AG04450 (cell line): ENCODE results near the gene PPA2. TPM values are rescaled to one million over a fixed set of nuclear protein-coding genes. Genes with fewer than 3 reads are reported as not detected.
"Not testable (repeated sequence)": the region's sequence is repeated elsewhere in the genome, so short reads cannot be mapped to it uniquely, and the experiment has no call there.

Experiments used
- CTCF ChIA-PET: fragments of 300-600, 350-600 bp; formaldehyde crosslinking; extraction: SDS; loops from one replicate; lab custom pipeline; 2022; ENCODE audit warnings: antibody characterized with exemption, inconsistent platforms; lab: Charles Lee
- POLR2A ChIA-PET: fragments of 350-600 bp; formaldehyde crosslinking; extraction: SDS; loops from one replicate; lab custom pipeline; 2021; ENCODE audit warnings: antibody characterized with exemption, inconsistent platforms; lab: Yijun Ruan, JAX
- DNase-seq: peaks from one replicate; pipeline ENCODE4 v3.0.0-alpha.2; 2011; ENCODE audit warnings: low read depth, low spot score
- H3K27ac ChIP-seq: one replicate; pipeline ENCODE4 v1.5.1; 2012; ENCODE audit warnings: low read depth, low read length, control low read depth
- H3K27me3 ChIP-seq: one replicate; pipeline ENCODE4 v1.6.0; 2012; ENCODE audit warnings: low read length; ENCODE audit not compliant: control insufficient read depth, insufficient read depth
- H3K4me3 ChIP-seq: 2 replicates; pipeline ENCODE4 v1.5.1; 2011; ENCODE audit warnings: mild to moderate bottlenecking, low read depth, low read length, control low read depth
- H3K9me3 ChIP-seq: 2 replicates; pipeline ENCODE4 v1.5.1; 2012; ENCODE audit warnings: low read length; ENCODE audit not compliant: control insufficient read depth, insufficient read depth
- CTCF ChIP-seq: IDR thresholded peaks from 2 replicates; pipeline ENCODE4 v1.5.1; 2011; ENCODE audit warnings: low read depth, low read length, control low read depth, inconsistent platforms
- polyA plus RNA-seq: library from polyadenylated mRNA; depleted of rRNA; stranded (reverse); fragments of >200 nt; gene quantifications from 2 replicates; pipeline ENCODE4 v1.2.3, GENCODE V29; 2011

PPA2 gene
- polyA plus RNA-seq, 1 experiment: 127 TPM

- no peaks in the 10 kb centered on the region for H3K27me3 ChIP-seq
- DNase-seq: no peak
- TF ChIP-seq CTCF: no peak
- H3K9me3 ChIP-seq: no peaks in the 10 kb centered on the region
- POLR2A ChIA-PET: interaction anchor here (0.6 kb wide), 1 partner anchor 345 kb away, joined by 4 read pairs; no protein-coding TSS in a partner anchor
- no peak overlapping the region for H3K27ac ChIP-seq
- no peak overlapping the region for H3K4me3 ChIP-seq
- CTCF ChIA-PET: interaction anchor here (0.5 to 3.9 kb wide), 12 partner anchors 9 to 474 kb away, joined by 3 to 27 read pairs (median 4); partner anchors contain the start of gene TET2
Measured at GRCh38 chr4:105470766-105471165, 3.1 kb downstream of the PPA2 start.

GRCh38 chr4:105469736-105470135 lies 4.1 kb downstream of the PPA2 start:
- Histone ChIP-seq H3K4me3 (no peak overlapping the region), H3K27me3 (no peaks in the 10 kb centered on the region), H3K27ac (no peak overlapping the region), H3K9me3 (no peaks in the 10 kb centered on the region)
- POLR2A ChIA-PET: interaction anchor here (0.6 kb wide), 1 partner anchor 216 kb away, joined by 4 read pairs; no protein-coding TSS in a partner anchor
- no peak for TF ChIP-seq CTCF
- CTCF ChIA-PET: interaction anchor here (1.3 to 3.9 kb wide), 2 partner anchors 27 to 329 kb away, joined by 3 to 27 read pairs; no protein-coding TSS in a partner anchor
- DNase-seq: no peak

- no peak for DNase-seq
- Histone ChIP-seq H3K9me3 (no peaks in the 10 kb centered on the region), H3K27ac (no peak overlapping the region), H3K27me3 (no peaks in the 10 kb centered on the region), H3K4me3 (no peak overlapping the region)
- TF ChIP-seq CTCF: no peak
- ChIA-PET POLR2A (no interaction called here), CTCF (no interaction called here)
Measured at GRCh38 chr4:105466580-105466979, 7.3 kb downstream of the PPA2 start.

GRCh38 chr4:105464563-105464962 lies 9.3 kb downstream of the PPA2 start:
- H3K27ac ChIP-seq, H3K4me3 ChIP-seq, DNase-seq, POLR2A ChIA-PET, H3K9me3 ChIP-seq, H3K27me3 ChIP-seq: not testable (repeated sequence)
- CTCF ChIA-PET: interaction anchor here (1.6 kb wide), 1 partner anchor 9 kb away, joined by 7 read pairs; the partner anchor contains the start of gene PPA2

- TF ChIP-seq CTCF: no peak
- ChIA-PET POLR2A (no interaction called here), CTCF (interaction anchor here (2.8 kb wide), 1 partner anchor 11 kb away, joined by 15 read pairs; the partner anchor contains the start of gene PPA2)
- no peaks in the 10 kb centered on the region for H3K9me3 ChIP-seq
- H3K27me3 ChIP-seq: no peaks in the 10 kb centered on the region
- no peak for DNase-seq
- H3K27ac ChIP-seq: no peak overlapping the region
- H3K4me3 ChIP-seq: no peak overlapping the region
Measured at GRCh38 chr4:105462576-105462975, 11.3 kb downstream of the PPA2 start.
